ENCODE measurements around the gene PAXIP1. TPM values are rescaled to one million over a fixed set of nuclear protein-coding genes. Genes with fewer than 3 reads are reported as not detected.

The PAXIP1 gene
- total and polyA plus RNA-seq, 9 donors: 7.9 to 14.9 (median 10.3) TPM

DNA sequence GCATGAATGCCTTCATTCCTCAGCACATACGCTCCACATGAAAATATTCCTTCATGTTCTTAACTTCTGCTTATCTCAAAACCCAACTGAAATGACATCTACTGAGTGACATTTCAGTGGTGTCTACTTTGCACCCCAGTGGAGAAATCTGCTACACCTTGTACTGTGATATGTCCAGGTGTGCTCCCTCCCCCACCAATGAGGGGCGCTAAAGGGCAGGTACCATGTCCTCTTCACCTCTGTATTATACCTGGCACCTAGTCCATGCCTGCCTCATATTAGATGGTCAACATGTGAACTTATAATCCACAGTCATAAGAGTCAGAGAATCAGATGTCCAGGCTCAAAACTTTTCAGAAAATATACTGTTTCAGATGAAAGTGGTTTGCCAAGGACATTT, 2.1 kb downstream of the PAXIP1 start:
- peaks cover 10% of the 10 kb centered on the region for H3K4me1 ChIP-seq (ENCODE audit: insufficient read depth)
- H3K4me3 ChIP-seq: no peak overlapping the region
- intact Hi-C loops (cut with DNase I): loop anchor here in 3 of 4 donors (10.0 kb wide), 3 partner anchors 76 to 344 kb away; no protein-coding TSS in a partner anchor
- DNase-seq: no peak
- H3K27me3 ChIP-seq: no peaks in the 10 kb centered on the region
- H3K27ac ChIP-seq: no peak overlapping the region
- H3K36me3 ChIP-seq: no peaks in the 10 kb centered on the region
- no peaks in the 10 kb centered on the region for H3K9me3 ChIP-seq
- TF ChIP-seq, protein P1, sequence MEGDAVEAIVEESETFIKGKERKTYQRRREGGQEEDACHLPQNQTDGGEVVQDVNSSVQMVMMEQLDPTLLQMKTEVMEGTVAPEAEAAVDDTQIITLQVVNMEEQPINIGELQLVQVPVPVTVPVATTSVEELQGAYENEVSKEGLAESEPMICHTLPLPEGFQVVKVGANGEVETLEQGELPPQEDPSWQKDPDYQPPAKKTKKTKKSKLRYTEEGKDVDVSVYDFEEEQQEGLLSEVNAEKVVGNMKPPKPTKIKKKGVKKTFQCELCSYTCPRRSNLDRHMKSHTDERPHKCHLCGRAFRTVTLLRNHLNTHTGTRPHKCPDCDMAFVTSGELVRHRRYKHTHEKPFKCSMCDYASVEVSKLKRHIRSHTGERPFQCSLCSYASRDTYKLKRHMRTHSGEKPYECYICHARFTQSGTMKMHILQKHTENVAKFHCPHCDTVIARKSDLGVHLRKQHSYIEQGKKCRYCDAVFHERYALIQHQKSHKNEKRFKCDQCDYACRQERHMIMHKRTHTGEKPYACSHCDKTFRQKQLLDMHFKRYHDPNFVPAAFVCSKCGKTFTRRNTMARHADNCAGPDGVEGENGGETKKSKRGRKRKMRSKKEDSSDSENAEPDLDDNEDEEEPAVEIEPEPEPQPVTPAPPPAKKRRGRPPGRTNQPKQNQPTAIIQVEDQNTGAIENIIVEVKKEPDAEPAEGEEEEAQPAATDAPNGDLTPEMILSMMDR (IDR thresholded peaks at IDR 0.05): no peak
- TF ChIP-seq EP300 (IDR thresholded peaks at IDR 0.05) (no peak), POLR2A (IDR thresholded peaks at IDR 0.05) (no peak)
- 83 to 86% (median 84%) methylated on average over 2 of the region's 2 CpGs for WGBS, 3 donors

DNA sequence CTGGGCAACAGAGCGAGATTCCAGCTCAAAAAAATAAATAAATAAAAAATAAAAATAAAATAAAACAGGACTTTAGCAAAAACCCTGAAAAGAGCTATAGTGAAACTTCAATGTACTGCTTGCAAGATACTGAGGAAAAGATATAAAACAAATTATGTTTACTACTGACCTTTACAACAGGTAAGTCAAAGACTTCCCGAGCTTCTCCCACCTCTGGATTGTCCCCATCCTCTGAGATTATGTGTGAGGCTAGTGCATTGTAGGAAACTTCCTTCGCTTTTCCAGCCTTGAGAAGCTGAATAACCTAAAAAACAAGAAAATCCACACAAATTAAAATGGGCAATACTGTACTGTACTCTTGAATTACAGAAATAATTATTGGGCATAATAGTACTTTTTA, 4.4 kb downstream of the PAXIP1 start:
- intact Hi-C loops (cut with DNase I): no loop called here
- peaks cover 6% of the 10 kb centered on the region for H3K4me1 ChIP-seq (ENCODE audit: insufficient read depth)
- WGBS, 3 donors: 95 to 97% (median 95%) methylated on average over 3 of the region's 3 CpGs
- DNase-seq: no peak
- TF ChIP-seq POLR2A (IDR thresholded peaks at IDR 0.05) (no peak), EP300 (IDR thresholded peaks at IDR 0.05) (no peak)
- TF ChIP-seq, protein P1 (IDR thresholded peaks at IDR 0.05): no peak
- H3K36me3 ChIP-seq: no peaks in the 10 kb centered on the region
- H3K27me3 ChIP-seq: no peaks in the 10 kb centered on the region
- no peaks in the 10 kb centered on the region for H3K9me3 ChIP-seq
- H3K27ac ChIP-seq: no peak overlapping the region
- no peak overlapping the region for H3K4me3 ChIP-seq

DNA sequence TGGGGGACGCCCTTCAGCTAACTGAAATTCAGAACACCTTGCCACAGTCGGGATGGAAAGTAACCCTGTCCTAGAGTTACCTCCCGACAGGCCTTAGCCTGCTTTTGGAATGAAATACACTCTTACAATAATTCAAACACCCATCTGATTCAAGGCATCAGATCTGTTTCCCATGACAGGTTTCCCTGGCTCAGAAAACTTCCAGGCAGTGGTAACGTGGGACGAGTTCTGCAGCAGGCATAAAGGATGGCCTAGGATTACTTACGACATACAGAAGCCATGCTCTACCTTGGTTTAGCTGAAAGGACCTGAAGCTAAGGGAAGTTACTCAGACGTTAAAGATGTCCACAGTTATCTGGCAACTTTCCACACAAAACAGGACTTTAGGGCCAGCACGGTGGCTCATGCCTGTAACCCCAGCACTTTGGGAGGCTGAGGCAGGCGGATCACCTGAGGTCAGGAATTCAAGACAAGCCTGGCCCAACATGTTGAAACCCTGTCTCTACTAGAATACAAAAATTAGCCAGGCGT, 5.0 kb downstream of the PAXIP1 start:
- TF ChIP-seq EP300 (IDR thresholded peaks at IDR 0.05) (no peak), POLR2A (IDR thresholded peaks at IDR 0.05) (no peak)
- TF ChIP-seq, protein P1 (IDR thresholded peaks at IDR 0.05): no peak
- Histone ChIP-seq H3K27me3 (no peaks in the 10 kb centered on the region), H3K4me3 (no peak overlapping the region), H3K9me3 (no peaks in the 10 kb centered on the region), H3K36me3 (no peaks in the 10 kb centered on the region), H3K4me1 (ENCODE audit: insufficient read depth) (peaks cover 6% of the 10 kb centered on the region), H3K27ac (no peak overlapping the region)
- 84 to 87% (median 86%) methylated on average over 10 of the region's 10 CpGs for WGBS, 3 donors
- no peak for DNase-seq
- intact Hi-C loops (cut with DNase I): no loop called here

DNA sequence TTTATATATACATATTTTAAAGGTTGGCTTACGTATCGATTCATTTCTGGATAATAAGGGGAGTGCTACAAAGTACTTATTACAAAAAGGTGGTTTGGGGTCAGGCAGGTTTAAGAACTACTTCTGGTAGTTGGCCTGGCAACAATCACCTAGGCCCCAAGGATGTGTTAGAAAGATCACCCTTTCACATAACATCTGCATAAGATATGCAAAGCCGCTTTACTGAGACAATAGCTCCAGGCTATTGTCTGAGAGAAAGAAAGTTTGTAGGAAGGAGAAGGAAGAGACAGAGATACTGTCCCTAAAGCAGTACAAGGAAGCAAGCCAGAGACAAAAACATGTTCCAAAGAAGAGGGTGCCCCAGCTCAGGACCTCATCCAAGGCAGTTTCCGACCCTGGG, 6.2 kb downstream of the PAXIP1 start:
- H3K9me3 ChIP-seq: no peaks in the 10 kb centered on the region
- DNase-seq: no peak
- 88 to 96% (median 95%) methylated on average over 4 of the region's 4 CpGs for WGBS, 3 donors
- H3K4me1 ChIP-seq (ENCODE audit: insufficient read depth): peaks cover 6% of the 10 kb centered on the region
- TF ChIP-seq EP300 (IDR thresholded peaks at IDR 0.05): no peak
- TF ChIP-seq POLR2A (IDR thresholded peaks at IDR 0.05): no peak
- TF ChIP-seq, protein P1 (IDR thresholded peaks at IDR 0.05): no peak
- no peaks in the 10 kb centered on the region for H3K36me3 ChIP-seq
- no peak overlapping the region for H3K27ac ChIP-seq
- intact Hi-C loops (cut with DNase I): no loop called here
- H3K27me3 ChIP-seq: no peaks in the 10 kb centered on the region
- no peak overlapping the region for H3K4me3 ChIP-seq

Measured in ovary (tissue), 9 donors.